Neuronal stem cell (in vitro differentiated cells): ENCODE data around the gene ABT1.

ENCODE experiments used
- DNase-seq: peaks from one replicate; pipeline ENCODE4 v3.0.0-alpha.2; 2013; ENCODE audit warnings: low spot score
- H2AFZ ChIP-seq: one replicate; pipeline ENCODE4 v1.6.1; 2013; ENCODE audit warnings: mild to moderate bottlenecking, low read length, inconsistent platforms
- H2AK5ac ChIP-seq: 2 replicates; pipeline ENCODE4 v1.6.1; 2013; ENCODE audit warnings: low read depth, mild to moderate bottlenecking, inconsistent platforms, low read length, moderate library complexity, mixed read lengths
- H2BK120ac ChIP-seq: 2 replicates; pipeline ENCODE4 v1.6.1; 2013; ENCODE audit warnings: low read depth, mild to moderate bottlenecking, inconsistent platforms, low read length, moderate library complexity, mixed read lengths
- H2BK12ac ChIP-seq: one replicate; pipeline ENCODE4 v1.6.1; 2013; ENCODE audit warnings: low read length, inconsistent platforms
- H2BK15ac ChIP-seq: 2 replicates; pipeline ENCODE4 v1.6.1; 2013; ENCODE audit warnings: mild to moderate bottlenecking, low read length, inconsistent platforms, mixed read lengths
- H2BK5ac ChIP-seq: one replicate; pipeline ENCODE4 v1.6.1; 2013; ENCODE audit warnings: inconsistent platforms, mild to moderate bottlenecking, low read length, moderate library complexity
- H3K14ac ChIP-seq: one replicate; pipeline ENCODE4 v1.6.1; 2013; ENCODE audit warnings: low read length, inconsistent platforms
- H3K18ac ChIP-seq: 2 replicates; pipeline ENCODE4 v1.6.1; 2013; ENCODE audit warnings: low read length, inconsistent platforms
- H3K23ac ChIP-seq: 2 replicates; pipeline ENCODE4 v1.6.1; 2013; ENCODE audit warnings: low read depth, mild to moderate bottlenecking, mixed read lengths, low read length, inconsistent platforms; ENCODE audit not compliant: poor library complexity
- H3K27ac ChIP-seq: replicated peaks from 3 replicates; pipeline ENCODE4 v1.5.1; 2013; ENCODE audit warnings: low read length, inconsistent platforms
- H3K27me3 ChIP-seq, 3 experiments: 2 replicates each; pipeline ENCODE4 v1.6.1; 2013; ENCODE audit warnings: low read length in 3 of 3, mild to moderate bottlenecking in 2 of 3, inconsistent platforms in 1 of 3, low read depth in 1 of 3, mixed read lengths in 1 of 3, moderate library complexity in 1 of 3; ENCODE audit not compliant: control insufficient read depth in 3 of 3, insufficient read depth in 3 of 3
- H3K36me3 ChIP-seq, 2 donors: replicated peaks in 1 of 2; 2 replicates each; pipeline ENCODE4 v1.6.1; 2013; ENCODE audit warnings: low read length in 2 of 2; ENCODE audit not compliant: control insufficient read depth in 2 of 2, insufficient read depth in 2 of 2
- H3K4ac ChIP-seq: 2 replicates; pipeline ENCODE4 v1.6.1; 2013; ENCODE audit warnings: inconsistent platforms, mild to moderate bottlenecking, low read length, moderate library complexity
- H3K4me1 ChIP-seq, 2 donors: 1 replicate in 1 of 2; 2 replicates in 1 of 2; pipeline ENCODE4 v1.6.1; 2013; ENCODE audit warnings: low read length in 2 of 2, low read depth in 1 of 2; ENCODE audit not compliant: control insufficient read depth in 2 of 2, insufficient read depth in 1 of 2
- H3K4me2 ChIP-seq: one replicate; pipeline ENCODE4 v1.6.1; 2013; ENCODE audit warnings: mild to moderate bottlenecking, low read length, inconsistent platforms; ENCODE audit not compliant: insufficient read depth, poor library complexity, severe bottlenecking
- H3K4me3 ChIP-seq, 2 donors: 2 replicates each; pipeline ENCODE4 v1.5.1; 2013; ENCODE audit warnings: low read length in 2 of 2, mild to moderate bottlenecking in 2 of 2, inconsistent platforms in 1 of 2, moderate library complexity in 1 of 2
- H3K79me1 ChIP-seq: one replicate; pipeline ENCODE4 v1.6.1; 2013; ENCODE audit warnings: low read depth, mild to moderate bottlenecking, inconsistent platforms, low read length, moderate library complexity
- H3K9ac ChIP-seq: one replicate; pipeline ENCODE4 v1.6.1; 2013; ENCODE audit warnings: mild to moderate bottlenecking, low read depth, low read length, inconsistent platforms; ENCODE audit not compliant: poor library complexity
- H3K9me3 ChIP-seq, 2 donors: replicated peaks in 1 of 2; 2 replicates each; pipeline versions ENCODE3 to v1.6.1; 2013; ENCODE audit warnings: low read length in 2 of 2, mild to moderate bottlenecking in 2 of 2, inconsistent platforms in 1 of 2, low read depth in 1 of 2, mixed read lengths in 1 of 2, moderate library complexity in 1 of 2; ENCODE audit not compliant: control insufficient read depth in 2 of 2, insufficient read depth in 1 of 2
- H4K8ac ChIP-seq: one replicate; pipeline ENCODE4 v1.6.1; 2013; ENCODE audit warnings: low read depth, mild to moderate bottlenecking, inconsistent platforms, low read length, moderate library complexity
- H4K91ac ChIP-seq: one replicate; pipeline ENCODE4 v1.6.1; 2013; ENCODE audit warnings: low read length, low read depth, mild to moderate bottlenecking, inconsistent platforms; ENCODE audit not compliant: poor library complexity
- WGBS, 2 donors: extraction: QIAGEN DNeasy Blood & Tissue Kit; methylation state at CpG; one replicate each; pipeline ENCODE4 v1.1.7; 2013; ENCODE audit warnings: missing lambda C conversion rate in 2 of 2, mixed read lengths in 1 of 2; ENCODE audit not compliant: insufficient read length in 2 of 2, insufficient replicate concordance in 1 of 2; ENCODE audit errors: extremely low coverage in 2 of 2; 5-methylcytosine and 5-hydroxymethylcytosine counted together

The ABT1 gene

GRCh38 chr6:26576929-26577719, 19.6 kb upstream of the ABT1 start:
- Histone ChIP-seq H2AK5ac (no peak overlapping the region), H3K4me1 (no peaks in the 10 kb centered on the region), H2BK120ac (no peak overlapping the region), H3K36me3 (no peaks in the 10 kb centered on the region), H4K91ac (no peak overlapping the region), H3K9ac (no peak overlapping the region), H3K23ac (no peak overlapping the region), H3K27ac (no peak overlapping the region), H3K79me1 (no peaks in the 10 kb centered on the region), H2BK12ac (no peak overlapping the region), H3K4me2 (peak overlapping the region; percentile 72), H2BK5ac (no peak overlapping the region), H3K18ac (no peak overlapping the region), H4K8ac (no peak overlapping the region), H3K4me3 (peak overlapping the region; percentile 29 to 74), H3K4ac (no peak overlapping the region), H3K14ac (no peak overlapping the region), H2BK15ac (no peak overlapping the region), H3K27me3 (peaks cover 0 to 31% (median 4%) of the 10 kb centered on the region in 3 experiments), H2AFZ (peak overlapping the region; percentile 69), H3K9me3 (peaks cover 0 to 9% of the 10 kb centered on the region in 2 donors)
- DNase-seq: peak; percentile 63
- WGBS, 2 donors: no CpG with 5 or more reads among the region's 31 CpGs

- Histone ChIP-seq H2BK5ac (no peak overlapping the region), H2AK5ac (no peak overlapping the region), H4K91ac (no peak overlapping the region), H3K27me3 (peaks cover 0 to 31% (median 4%) of the 10 kb centered on the region in 3 experiments), H3K9ac (no peak overlapping the region), H2BK12ac (no peak overlapping the region), H3K36me3 (no peaks in the 10 kb centered on the region), H3K9me3 (peaks cover 0 to 9% of the 10 kb centered on the region in 2 donors), H2AFZ (peak overlapping the region; percentile 69), H3K4ac (no peak overlapping the region), H3K4me3 (peak overlapping the region; percentile 29 to 74), H2BK15ac (no peak overlapping the region), H3K27ac (no peak overlapping the region), H3K14ac (no peak overlapping the region), H3K23ac (no peak overlapping the region), H4K8ac (no peak overlapping the region), H3K18ac (no peak overlapping the region), H3K4me1 (no peaks in the 10 kb centered on the region), H2BK120ac (no peak overlapping the region), H3K79me1 (no peaks in the 10 kb centered on the region), H3K4me2 (peak overlapping the region; percentile 72)
- DNase-seq: no peak
- no CpG with 5 or more reads among the region's 17 CpGs for WGBS, 2 donors
These were observed 19.1 kb upstream of the ABT1 start for GRCh38 chr6:26577720-26578072.

- Histone ChIP-seq H3K4ac (no peak overlapping the region), H3K14ac (no peak overlapping the region), H2BK15ac (no peak overlapping the region), H2AK5ac (no peak overlapping the region), H3K4me3 (no peak overlapping the region), H3K27me3 (peaks cover 0 to 31% (median 4%) of the 10 kb centered on the region in 3 experiments), H3K23ac (no peak overlapping the region), H2BK5ac (no peak overlapping the region), H3K4me1 (no peaks in the 10 kb centered on the region), H3K9ac (no peak overlapping the region), H3K36me3 (no peaks in the 10 kb centered on the region), H2BK12ac (no peak overlapping the region), H2AFZ (no peak overlapping the region), H3K18ac (no peak overlapping the region), H2BK120ac (no peak overlapping the region), H3K9me3 (peaks cover 0 to 9% of the 10 kb centered on the region in 2 donors), H3K79me1 (no peaks in the 10 kb centered on the region), H3K4me2 (no peak overlapping the region), H3K27ac (no peak overlapping the region), H4K8ac (no peak overlapping the region), H4K91ac (no peak overlapping the region)
- no peak for DNase-seq
- WGBS, 2 donors: no CpG with 5 or more reads among the region's 6 CpGs
These were observed 18.5 kb upstream of the ABT1 start for GRCh38 chr6:26578279-26578678.

GRCh38 chr6:26578741-26579140, 18.0 kb upstream of the ABT1 start:
- H3K4me1 ChIP-seq: no peaks in the 10 kb centered on the region
- H3K4me2 ChIP-seq: no peak overlapping the region
- H3K9ac ChIP-seq: no peak overlapping the region
- no peak overlapping the region for H3K14ac ChIP-seq
- WGBS, 2 donors: no CpG with 5 or more reads among the region's 1 CpG
- no peak overlapping the region for H4K91ac ChIP-seq
- H3K18ac ChIP-seq: no peak overlapping the region
- H3K27ac ChIP-seq: no peak overlapping the region
- no peak overlapping the region for H3K4ac ChIP-seq
- no peak overlapping the region for H2AK5ac ChIP-seq
- DNase-seq: no peak
- no peak overlapping the region for H2AFZ ChIP-seq
- peaks cover 0 to 31% (median 4%) of the 10 kb centered on the region in 3 experiments for H3K27me3 ChIP-seq
- no peak overlapping the region for H3K4me3 ChIP-seq
- H2BK5ac ChIP-seq: no peak overlapping the region
- H2BK120ac ChIP-seq: no peak overlapping the region
- H3K9me3 ChIP-seq: peaks cover 0 to 9% of the 10 kb centered on the region in 2 donors
- no peak overlapping the region for H4K8ac ChIP-seq
- no peak overlapping the region for H3K23ac ChIP-seq
- no peak overlapping the region for H2BK12ac ChIP-seq
- H3K36me3 ChIP-seq: no peaks in the 10 kb centered on the region
- H3K79me1 ChIP-seq: no peaks in the 10 kb centered on the region
- no peak overlapping the region for H2BK15ac ChIP-seq
